GM12878 (cell line): Measurements from ENCODE around the gene SLC24A4. TPM values are rescaled to one million over a fixed set of nuclear protein-coding genes. Genes with fewer than 3 reads are reported as not detected.

Experiments used
- ATAC-seq: fragments of 200-7000 bp; cut with Tn5 transposase; 3 replicates; pipeline ENCODE4 v1.9.1; 2020; ENCODE audit warnings: mild to moderate bottlenecking, moderate library complexity
- BruUV-seq: library from RNA; stranded (reverse); fragments of 400-500 nt; replicated peaks from 2 replicates; lab custom pipeline; 2021; lab: Mats Ljungman, UMichigan
- CTCF ChIA-PET: fragments of 300-600 bp; sonication (Branson Sonifier 250); formaldehyde crosslinking; extraction: SDS; loops from one replicate; lab custom pipeline; 2021; ENCODE audit warnings: inconsistent platforms; lab: Yijun Ruan, JAX
- POLR2A ChIA-PET: fragments of 350-600 bp; formaldehyde crosslinking; extraction: SDS; loops from one replicate; lab custom pipeline; 2021; ENCODE audit warnings: inconsistent platforms; lab: Charles Lee
- RAD21 ChIA-PET: fragments of 300-600 bp; sonication (Branson Sonifier 250); formaldehyde crosslinking; loops from one replicate; lab custom pipeline; 2023; ENCODE audit warnings: antibody characterized with exemption; ENCODE audit not compliant: unreplicated experiment; lab: Charles Lee
- SMC1A ChIA-PET: fragments of 300-600 bp; sonication (Branson Sonifier 250); formaldehyde crosslinking; loops from one replicate; lab custom pipeline; 2023; ENCODE audit not compliant: unreplicated experiment, uncharacterized antibody; lab: Charles Lee
- DNase-seq: peaks from one replicate; pipeline ENCODE4 v3.0.0-alpha.2; 2011; ENCODE audit warnings: low read depth, low spot score
- FAIRE-seq: peaks from 3 replicates; lab custom pipeline; 2011; peaks lifted over from hg19 to GRCh38; lab: Jason Lieb, UNC
- H2AFZ ChIP-seq: 2 replicates; pipeline ENCODE4 v1.6.0; 2011; ENCODE audit warnings: low read depth, low read length, control low read depth; ENCODE audit not compliant: control insufficient read depth
- H3K27ac ChIP-seq: 2 replicates; pipeline ENCODE4 v1.5.1; 2011; ENCODE audit warnings: control low read depth; ENCODE audit not compliant: control insufficient read depth, insufficient read depth
- H3K27me3 ChIP-seq, 2 experiments: replicated peaks in 1 of 2; 2 replicates each; pipeline versions ENCODE4 v1.6.0 to v1.6.1; 2011; ENCODE audit warnings: low read length in 1 of 2; ENCODE audit not compliant: control insufficient read depth in 2 of 2, insufficient read depth in 2 of 2
- H3K36me3 ChIP-seq, 2 experiments: 2 replicates each; pipeline ENCODE4 v1.5.1; 2011; ENCODE audit warnings: low read length in 1 of 2; ENCODE audit not compliant: control insufficient read depth in 2 of 2, insufficient read depth in 2 of 2
- H3K4me1 ChIP-seq: 2 replicates; pipeline ENCODE4 v1.6.1; 2011; ENCODE audit warnings: mild to moderate bottlenecking, low read length, moderate library complexity, mixed read lengths; ENCODE audit not compliant: control insufficient read depth, insufficient read depth
- H3K4me2 ChIP-seq: 2 replicates; pipeline ENCODE4 v1.6.0; 2011; ENCODE audit warnings: control low read depth; ENCODE audit not compliant: control insufficient read depth, insufficient read depth
- H3K4me3 ChIP-seq: fragments of 200-600 bp; sonication (generic); 2 replicates; pipeline ENCODE4 v1.5.1; 2016
- H3K79me2 ChIP-seq: 2 replicates; pipeline ENCODE4 v1.6.0; 2011; ENCODE audit warnings: low read length; ENCODE audit not compliant: control insufficient read depth, insufficient read depth
- H3K9ac ChIP-seq: 2 replicates; pipeline ENCODE4 v1.8.0; 2011; ENCODE audit warnings: low read length, control low read depth, mixed read lengths; ENCODE audit not compliant: control insufficient read depth, insufficient read depth
- H3K9me3 ChIP-seq: replicated peaks from 3 replicates; pipeline ENCODE4 v1.5.1; 2011; ENCODE audit warnings: mild to moderate bottlenecking, low read length; ENCODE audit not compliant: control insufficient read depth, insufficient read depth
- H4K20me1 ChIP-seq: 2 replicates; pipeline ENCODE4 v1.6.0; 2011; ENCODE audit not compliant: control insufficient read depth, insufficient read depth
- CBX3 ChIP-seq: fragments of 200-600 bp; sonication (generic); IDR thresholded peaks from 2 replicates; pipeline ENCODE4 v1.6.1; 2016; ENCODE audit warnings: low read depth, borderline replicate concordance
- CEBPB ChIP-seq, 2 experiments: fragments of 150-350 bp in 1 of 2; IDR thresholded peaks; 2 replicates each; pipeline ENCODE4 v1.6.1; 2012 to 2014; ENCODE audit warnings: low read depth in 2 of 2, low read length in 2 of 2, borderline replicate concordance in 1 of 2, inconsistent platforms in 1 of 2
- DPF2 ChIP-seq: fragments of 450-650 bp; IDR thresholded peaks from 2 replicates; pipeline ENCODE4 v1.6.1; 2017; ENCODE audit warnings: mild to moderate bottlenecking
- EP300 ChIP-seq, 2 experiments: fragments of 150-350 bp in 1 of 2; IDR thresholded peaks; 2 replicates each; pipeline ENCODE4 v1.6.1; 2011 to 2012; ENCODE audit warnings: low read depth in 2 of 2, low read length in 2 of 2, borderline replicate concordance in 1 of 2, improper control_type of control experiment in 1 of 2, inconsistent platforms in 1 of 2; ENCODE audit not compliant: control insufficient read depth in 1 of 2
- NRF1 ChIP-seq: conservative IDR thresholded peaks from 2 replicates; pipeline ENCODE4 v1.6.1; 2011; ENCODE audit warnings: mild to moderate bottlenecking, low read depth, low read length, improper control_type of control experiment
- SPI1 ChIP-seq: IDR thresholded peaks from 2 replicates; pipeline ENCODE4 v1.6.1; 2011; ENCODE audit warnings: low read depth, mild to moderate bottlenecking, low read length, moderate library complexity, borderline replicate concordance; ENCODE audit not compliant: insufficient read depth
- SUPT20H ChIP-seq: IDR thresholded peaks from 2 replicates; pipeline ENCODE4 v1.6.1; 2011; ENCODE audit warnings: low read depth, mild to moderate bottlenecking, low read length, moderate library complexity, borderline replicate concordance; ENCODE audit not compliant: control insufficient read depth
- SUZ12 ChIP-seq: fragments of 200-600 bp; sonication (generic); IDR thresholded peaks from one replicate; pipeline ENCODE4 v1.6.1; 2018; ENCODE audit warnings: antibody characterized with exemption, mild to moderate bottlenecking; ENCODE audit not compliant: unreplicated experiment
- USF1 ChIP-seq: IDR thresholded peaks from 2 replicates; pipeline ENCODE4 v1.6.1; 2011; ENCODE audit warnings: borderline replicate concordance, low read depth, mild to moderate bottlenecking, moderate library complexity, mixed read lengths, low read length; ENCODE audit not compliant: insufficient read depth; ENCODE audit errors: extremely low read length
- WGBS: methylation state at CpG from one replicate; pipeline ENCODE4 v1.1.6; 2016; ENCODE audit warnings: low lambda C conversion rate; ENCODE audit not compliant: insufficient replicate concordance, insufficient coverage; ENCODE audit errors: missing lambda C conversion rate; 5-methylcytosine and 5-hydroxymethylcytosine counted together
- in situ Hi-C: fragments of 300-500 bp; cut with MboI; formaldehyde crosslinking; loops from 9 replicates; pipeline ENCODE4 v1.14.3; 2018; ENCODE audit warnings: mixed read lengths
- intact Hi-C: fragments of 100-400 bp; cut with micrococcal nuclease; formaldehyde crosslinking; loops from one replicate; pipeline ENCODE4 v1.14.2; 2022; ENCODE audit not compliant: unreplicated experiment
- polyA plus RNA-seq, 11 experiments: library from polyadenylated mRNA; depleted of rRNA in 4 of 11; unstranded in 6 of 11; stranded (reverse) in 5 of 11; fragments of >200 nt; fragmentation: Nextera tagmentation in 4 of 11; fragmentation: Illumina TruSeq in 1 of 11; extraction: Ambion mirVana in 4 of 11; extraction: Trizol in 1 of 11; gene quantifications; 1 replicate in 1 of 11; 2 replicates in 10 of 11; pipeline versions ENCODE4 v1.2.1 to v1.2.3, GENCODE V29; 2011 to 2016; ENCODE audit warnings: inconsistent platforms in 2 of 11, missing spikeins in 2 of 11, low read depth in 1 of 11
- total RNA-seq, 4 experiments: library from RNA; depleted of rRNA in 3 of 4; stranded (reverse); fragments of >200 nt in 3 of 4; fragmentation: Illumina TruSeq in 1 of 4; extraction: Trizol in 1 of 4; gene quantifications; 2 replicates each; pipeline versions ENCODE4 v1.2.1 to v1.2.3, GENCODE V29; 2013 to 2021

SLC24A4 gene
- total and polyA plus RNA-seq, 10 of the 15 experiments (the other 5 are each of a cell fraction or from before 2014, with no cell fraction given) = under 0.01 to 0.46 (median 0.04) TPM; not detected in 5

- TF ChIP-seq USF1 (no peak), SUZ12 (no peak), CBX3 (no peak)
These were observed 84.4 kb downstream of the SLC24A4 start (continued) for GRCh38 chr14:92407410-92407809.

GRCh38 chr14:92409043-92409442 is 86.1 kb downstream of the SLC24A4 start:
- intact Hi-C loops = no loop called here
- no peak for FAIRE-seq
- no peak for TF ChIP-seq CEBPB (IDR thresholded peaks at IDR 0.05; ENCODE audit: borderline replicate concordance in 1 of 2, low read depth in 2 of 2, low read length in 2 of 2)
- TF ChIP-seq EP300 (IDR thresholded peaks at IDR 0.05; ENCODE audit: borderline replicate concordance in 1 of 2, control insufficient read depth in 1 of 2, low read depth in 2 of 2, low read length in 2 of 2) = no peak
- TF ChIP-seq SUPT20H = no peak
- no peak for TF ChIP-seq SPI1
- TF ChIP-seq DPF2 = no peak
- TF ChIP-seq NRF1 = no peak
- TF ChIP-seq, all 136 proteins: peak for 0
- DNase-seq = no peak
- BruUV-seq = no TSS peak
- Histone ChIP-seq H3K9ac (no peak overlapping the region), H3K79me2 (no peaks in the 10 kb centered on the region), H4K20me1 (no peaks in the 10 kb centered on the region; the same call in 1 of the 2 replicates), H3K36me3 (no peaks in the 10 kb centered on the region), H2AFZ (no peak overlapping the region), H3K4me3 (no peak overlapping the region), H3K4me1 (no peaks in the 10 kb centered on the region), H3K9me3 (peaks cover 9% of the 10 kb centered on the region; the same call in 2 of the 3 replicates), H3K27ac (no peak overlapping the region), H3K27me3 (no peaks in the 10 kb centered on the region; a peak in 1 of 4 replicates), H3K4me2 (no peak overlapping the region)
- POLR2A ChIA-PET = no interaction called here
- 70% methylated on average over 6 of the region's 6 CpGs for WGBS
- RAD21 ChIA-PET = no interaction called here
- CTCF ChIA-PET = interaction anchor here (1.1 kb wide), 1 partner anchor 48 kb away, joined by 3 read pairs; no protein-coding TSS in a partner anchor
- ATAC-seq = no peak
- in situ Hi-C loops = no loop called here
- SMC1A ChIA-PET = interaction anchor here (0.9 to 1.4 kb wide), 3 partner anchors 9 to 16 kb away, joined by 3 to 4 read pairs (median 3); no protein-coding TSS in a partner anchor
